Right ventricle myocardium inferior (tissue), 1 donor: ENCODE results near the gene ATP6V1E1. TPM values are rescaled to one million over a fixed set of nuclear protein-coding genes. Genes with fewer than 3 reads are reported as not detected.
"Not testable (repeated sequence)": the region's sequence is repeated elsewhere in the genome, so short reads cannot be mapped to it uniquely, and the experiment has no call there.

Experiments used
- ATAC-seq: fragments of 200-7000 bp; cut with Tn5 transposase; one replicate; pipeline ENCODE4 v1.9.1; 2020; ENCODE audit warnings: mild to moderate bottlenecking, moderate library complexity
- DNase-seq: peaks from one replicate; pipeline ENCODE4 v3.0.0; 2021; ENCODE audit errors: missing footprints
- intact Hi-C: fragments of 100-400 bp; cut with DNase I; formaldehyde crosslinking; loops from one replicate; pipeline ENCODE4 v1.11.0; 2022
- total RNA-seq: library from RNA; stranded (reverse); fragmentation: NEBNext Ultra II Directional; extraction: Animal tissue kit (Norgen Biotek cat#: 25700); gene quantifications from one replicate; pipeline ENCODE4 v1.2.1, GENCODE V29; 2021
- donor health status: DM: no; HTN: yes; CAD: no; lungs with severe emphysema.

ATP6V1E1 gene
- total RNA-seq, 1 donor from 2014 or later: 200 TPM

- no peak for ATAC-seq
- DNase-seq: no peak
Measured at GRCh38 chr22:17637490-17638181, 9.1 kb upstream of the ATP6V1E1 start.

GRCh38 chr22:17636850-17637249, 8.3 kb upstream of the ATP6V1E1 start:
- ATAC-seq, DNase-seq: not testable (repeated sequence)
- intact Hi-C loops: loop anchor here (10.0 kb wide), 1 partner anchor 462 kb away; no protein-coding TSS in a partner anchor

More at GRCh38 chr22:17637490-17638181, 9.1 kb upstream of the ATP6V1E1 start:
- intact Hi-C loops: loop anchor here (2.0 to 10.0 kb wide), 3 partner anchors 67 to 463 kb away; partner anchors contain the start of gene SLC25A18

GRCh38 chr22:17634696-17635095, 6.1 kb upstream of the ATP6V1E1 start:
- intact Hi-C loops: loop anchor here (10.0 kb wide), 1 partner anchor 460 kb away; no protein-coding TSS in a partner anchor
- DNase-seq (no peak), ATAC-seq (no peak)

GRCh38 chr22:17633998-17634323, 5.4 kb upstream of the ATP6V1E1 start:
- DNase-seq (no peak), ATAC-seq (no peak)
- intact Hi-C loops: loop anchor here (10.0 kb wide), 1 partner anchor 459 kb away; no protein-coding TSS in a partner anchor

- intact Hi-C loops: loop anchor here (10.0 kb wide), 1 partner anchor 459 kb away; no protein-coding TSS in a partner anchor
- no peak for ATAC-seq
- no peak for DNase-seq
Measured at GRCh38 chr22:17633217-17633997, 4.9 kb upstream of the ATP6V1E1 start.

GRCh38 chr22:17631076-17631565, 2.6 kb upstream of the ATP6V1E1 start:
- ATAC-seq: no peak

GRCh38 chr22:17629641-17630040, 1.1 kb upstream of the ATP6V1E1 start:
- intact Hi-C loops: loop anchor here (10.0 kb wide), 1 partner anchor 455 kb away; no protein-coding TSS in a partner anchor
- DNase-seq (no peak), ATAC-seq (no peak)

More at GRCh38 chr22:17631076-17631565, 2.6 kb upstream of the ATP6V1E1 start:
- intact Hi-C loops: loop anchor here (10.0 kb wide), 1 partner anchor 456 kb away; no protein-coding TSS in a partner anchor
- no peak for DNase-seq

GRCh38 chr22:17629173-17629489, 582 bp upstream of the ATP6V1E1 start:
- ATAC-seq (no peak), DNase-seq (no peak)
- intact Hi-C loops: no loop called here

GRCh38 chr22:17627961-17628405, 566 bp downstream of the ATP6V1E1 start:
- intact Hi-C loops: no loop called here
- no peak for DNase-seq
- ATAC-seq: no peak

GRCh38 chr22:17613280-17613679, 15.3 kb downstream of the ATP6V1E1 start:
- no peak for DNase-seq
- intact Hi-C loops: no loop called here
- ATAC-seq: no peak

- ATAC-seq (no peak), DNase-seq (no peak)
- intact Hi-C loops: no loop called here
Measured at GRCh38 chr22:17612057-17612456, 16.5 kb downstream of the ATP6V1E1 start.

GRCh38 chr22:17607891-17608521, 20.5 kb downstream of the ATP6V1E1 start:
- ATAC-seq (no peak), DNase-seq (no peak)
- intact Hi-C loops: loop anchor here (2.0 kb wide), 1 partner anchor 29 kb away; no protein-coding TSS in a partner anchor

- intact Hi-C loops: loop anchor here (2.0 kb wide), 1 partner anchor 28 kb away; no protein-coding TSS in a partner anchor
- DNase-seq (no peak), ATAC-seq (peak; percentile 66)
Measured at GRCh38 chr22:17606496-17606895, 22.1 kb downstream of the ATP6V1E1 start.

GRCh38 chr22:17603668-17604067, 24.9 kb downstream of the ATP6V1E1 start:
- intact Hi-C loops: no loop called here
- DNase-seq (no peak), ATAC-seq (no peak)

GRCh38 chr22:17601031-17601430, 27.5 kb downstream of the ATP6V1E1 start:
- ATAC-seq: no peak
- intact Hi-C loops: no loop called here

GRCh38 chr22:17598318-17598717, 30.2 kb downstream of the ATP6V1E1 start:
- DNase-seq: no peak
- ATAC-seq: no peak
- intact Hi-C loops: no loop called here

More at GRCh38 chr22:17601031-17601430, 27.5 kb downstream of the ATP6V1E1 start:
- no peak for DNase-seq

- ATAC-seq (no peak), DNase-seq (no peak)
- intact Hi-C loops: no loop called here
Measured at GRCh38 chr22:17597217-17597616, 31.3 kb downstream of the ATP6V1E1 start.

GRCh38 chr22:17596226-17596625, 32.3 kb downstream of the ATP6V1E1 start:
- DNase-seq (no peak), ATAC-seq (no peak)
- intact Hi-C loops: no loop called here

GRCh38 chr22:17592201-17592600, 36.3 kb downstream of the ATP6V1E1 start:
- ATAC-seq: no peak
- intact Hi-C loops: no loop called here

More at GRCh38 chr22:17592201-17592600, 36.3 kb downstream of the ATP6V1E1 start:
- no peak for DNase-seq
